ENCODE measurements around the gene CTTNBP2.

CTTNBP2 gene

DNA sequence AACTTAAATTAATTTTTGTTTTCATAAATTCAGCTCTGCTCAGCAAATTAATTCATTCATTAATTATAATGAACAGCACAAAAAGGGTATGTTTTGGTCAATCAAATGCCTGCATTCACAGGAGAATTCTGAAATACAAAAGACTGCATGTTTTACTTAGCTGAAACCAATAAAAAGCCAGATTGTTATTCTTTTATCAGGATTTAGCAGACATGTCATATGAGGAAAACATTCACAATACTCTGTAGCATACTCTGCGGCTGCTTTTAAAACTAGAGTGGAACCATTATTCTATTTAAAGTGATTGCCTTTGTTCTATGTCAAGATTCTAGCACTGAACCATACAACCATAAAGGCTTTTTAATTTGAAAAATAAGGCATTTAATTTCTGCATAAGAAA is 19.1 kb downstream of the CTTNBP2 start:
- Histone ChIP-seq H3K9me3 (ENCODE audit: control insufficient read depth, low read length) (no peaks in the 10 kb centered on the region), H3K4me1 (ENCODE audit: control insufficient read depth, insufficient read depth, low read length, poor library complexity, severe bottlenecking) (no peaks in the 10 kb centered on the region), H3K27ac (ENCODE audit: insufficient read depth, low read length, poor library complexity, severe bottlenecking) (no peak overlapping the region), H3K4me3 (ENCODE audit: insufficient read depth, low read depth, low read length, poor library complexity, severe bottlenecking) (no peak overlapping the region), H3K36me3 (ENCODE audit: control insufficient read depth, insufficient read depth, low read length) (no peaks in the 10 kb centered on the region), H3K27me3 (replicated peaks; ENCODE audit: control insufficient read depth, insufficient read depth, low read length, poor library complexity, severe bottlenecking) (no peaks in the 10 kb centered on the region)
- no peak for DNase-seq

GRCh38 chr7:117848941-117849340 is 24.3 kb downstream of the CTTNBP2 start:
- Histone ChIP-seq H3K36me3 (ENCODE audit: control insufficient read depth, insufficient read depth, low read length) (no peaks in the 10 kb centered on the region), H3K9me3 (ENCODE audit: control insufficient read depth, low read length) (no peaks in the 10 kb centered on the region), H3K27ac (ENCODE audit: insufficient read depth, low read length, poor library complexity, severe bottlenecking) (no peak overlapping the region), H3K4me3 (ENCODE audit: insufficient read depth, low read depth, low read length, poor library complexity, severe bottlenecking) (no peak overlapping the region), H3K27me3 (replicated peaks; ENCODE audit: control insufficient read depth, insufficient read depth, low read length, poor library complexity, severe bottlenecking) (no peaks in the 10 kb centered on the region), H3K4me1 (ENCODE audit: control insufficient read depth, insufficient read depth, low read length, poor library complexity, severe bottlenecking) (no peaks in the 10 kb centered on the region)
- DNase-seq: no peak

DNA sequence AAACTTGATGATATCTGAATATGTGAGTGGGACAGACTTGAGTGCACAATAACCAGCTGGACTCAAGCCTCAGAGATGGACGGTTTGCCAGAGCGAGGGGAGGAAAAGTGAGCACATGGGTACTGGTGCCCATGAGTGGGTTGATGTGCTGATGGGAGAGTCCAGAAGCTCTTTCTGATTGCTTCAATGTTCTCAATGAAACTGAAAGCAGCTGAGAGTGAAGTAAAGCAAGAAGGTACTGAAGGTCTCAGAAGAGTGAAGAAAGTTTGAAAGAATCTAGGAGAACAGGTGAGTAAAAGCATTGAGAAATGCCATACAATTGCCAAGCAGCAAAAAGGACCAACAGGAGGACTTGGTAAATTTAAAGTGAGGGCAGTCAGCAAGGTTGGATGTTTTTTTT is 28.6 kb downstream of the CTTNBP2 start:
- Histone ChIP-seq H3K9me3 (ENCODE audit: control insufficient read depth, low read length) (no peaks in the 10 kb centered on the region), H3K4me1 (ENCODE audit: control insufficient read depth, insufficient read depth, low read length, poor library complexity, severe bottlenecking) (no peaks in the 10 kb centered on the region), H3K27me3 (replicated peaks; ENCODE audit: control insufficient read depth, insufficient read depth, low read length, poor library complexity, severe bottlenecking) (no peaks in the 10 kb centered on the region), H3K27ac (ENCODE audit: insufficient read depth, low read length, poor library complexity, severe bottlenecking) (no peak overlapping the region), H3K36me3 (ENCODE audit: control insufficient read depth, insufficient read depth, low read length) (no peaks in the 10 kb centered on the region), H3K4me3 (ENCODE audit: insufficient read depth, low read depth, low read length, poor library complexity, severe bottlenecking) (no peak overlapping the region)
- DNase-seq: no peak

- H3K27ac ChIP-seq (ENCODE audit: insufficient read depth, low read length, poor library complexity, severe bottlenecking): no peak overlapping the region
- no peaks in the 10 kb centered on the region for H3K36me3 ChIP-seq (ENCODE audit: control insufficient read depth, insufficient read depth, low read length)
- no peak overlapping the region for H3K4me3 ChIP-seq (ENCODE audit: insufficient read depth, low read depth, low read length, poor library complexity, severe bottlenecking)
- no peaks in the 10 kb centered on the region for H3K9me3 ChIP-seq (ENCODE audit: control insufficient read depth, low read length)
- H3K4me1 ChIP-seq (ENCODE audit: control insufficient read depth, insufficient read depth, low read length, poor library complexity, severe bottlenecking): no peaks in the 10 kb centered on the region
- DNase-seq: no peak
- no peaks in the 10 kb centered on the region for H3K27me3 ChIP-seq (replicated peaks; ENCODE audit: control insufficient read depth, insufficient read depth, low read length, poor library complexity, severe bottlenecking)
These were observed 31.6 kb downstream of the CTTNBP2 start for GRCh38 chr7:117841611-117842010.

GRCh38 chr7:117841011-117841410 is 32.2 kb downstream of the CTTNBP2 start:
- no peak for DNase-seq
- Histone ChIP-seq H3K27me3 (replicated peaks; ENCODE audit: control insufficient read depth, insufficient read depth, low read length, poor library complexity, severe bottlenecking) (no peaks in the 10 kb centered on the region), H3K27ac (ENCODE audit: insufficient read depth, low read length, poor library complexity, severe bottlenecking) (no peak overlapping the region), H3K36me3 (ENCODE audit: control insufficient read depth, insufficient read depth, low read length) (no peaks in the 10 kb centered on the region), H3K4me3 (ENCODE audit: insufficient read depth, low read depth, low read length, poor library complexity, severe bottlenecking) (no peak overlapping the region), H3K4me1 (ENCODE audit: control insufficient read depth, insufficient read depth, low read length, poor library complexity, severe bottlenecking) (no peaks in the 10 kb centered on the region), H3K9me3 (ENCODE audit: control insufficient read depth, low read length) (no peaks in the 10 kb centered on the region)

DNA sequence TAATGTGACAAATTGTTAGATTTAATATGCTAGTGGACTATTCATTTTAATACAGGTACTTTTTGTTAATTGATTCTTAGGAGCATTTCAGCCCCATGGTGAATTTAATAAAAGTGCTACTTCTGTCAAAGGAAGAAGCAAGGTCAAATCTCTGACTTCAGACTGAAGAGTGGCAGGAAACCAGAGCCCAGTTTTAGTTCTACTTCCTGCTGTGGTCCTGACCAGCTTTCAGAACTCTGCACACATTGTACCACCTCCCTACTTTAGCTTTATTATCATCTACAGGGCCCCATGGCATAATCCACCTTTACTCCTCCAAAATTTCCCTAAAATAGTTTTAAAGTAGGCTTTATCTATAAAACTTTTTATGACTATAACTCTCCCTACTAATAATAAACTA is 33.7 kb downstream of the CTTNBP2 start:
- Histone ChIP-seq H3K9me3 (ENCODE audit: control insufficient read depth, low read length) (no peaks in the 10 kb centered on the region), H3K27ac (ENCODE audit: insufficient read depth, low read length, poor library complexity, severe bottlenecking) (no peak overlapping the region), H3K4me3 (ENCODE audit: insufficient read depth, low read depth, low read length, poor library complexity, severe bottlenecking) (no peak overlapping the region), H3K27me3 (replicated peaks; ENCODE audit: control insufficient read depth, insufficient read depth, low read length, poor library complexity, severe bottlenecking) (no peaks in the 10 kb centered on the region), H3K4me1 (ENCODE audit: control insufficient read depth, insufficient read depth, low read length, poor library complexity, severe bottlenecking) (no peaks in the 10 kb centered on the region), H3K36me3 (ENCODE audit: control insufficient read depth, insufficient read depth, low read length) (no peaks in the 10 kb centered on the region)
- no peak for DNase-seq

- Histone ChIP-seq H3K27me3 (replicated peaks; ENCODE audit: control insufficient read depth, insufficient read depth, low read length, poor library complexity, severe bottlenecking) (no peaks in the 10 kb centered on the region), H3K4me1 (ENCODE audit: control insufficient read depth, insufficient read depth, low read length, poor library complexity, severe bottlenecking) (no peaks in the 10 kb centered on the region), H3K9me3 (ENCODE audit: control insufficient read depth, low read length) (no peaks in the 10 kb centered on the region), H3K27ac (ENCODE audit: insufficient read depth, low read length, poor library complexity, severe bottlenecking) (no peak overlapping the region), H3K4me3 (ENCODE audit: insufficient read depth, low read depth, low read length, poor library complexity, severe bottlenecking) (no peak overlapping the region), H3K36me3 (ENCODE audit: control insufficient read depth, insufficient read depth, low read length) (no peaks in the 10 kb centered on the region)
- no peak for DNase-seq
These were observed 35.4 kb downstream of the CTTNBP2 start for GRCh38 chr7:117837841-117838240.

DNA sequence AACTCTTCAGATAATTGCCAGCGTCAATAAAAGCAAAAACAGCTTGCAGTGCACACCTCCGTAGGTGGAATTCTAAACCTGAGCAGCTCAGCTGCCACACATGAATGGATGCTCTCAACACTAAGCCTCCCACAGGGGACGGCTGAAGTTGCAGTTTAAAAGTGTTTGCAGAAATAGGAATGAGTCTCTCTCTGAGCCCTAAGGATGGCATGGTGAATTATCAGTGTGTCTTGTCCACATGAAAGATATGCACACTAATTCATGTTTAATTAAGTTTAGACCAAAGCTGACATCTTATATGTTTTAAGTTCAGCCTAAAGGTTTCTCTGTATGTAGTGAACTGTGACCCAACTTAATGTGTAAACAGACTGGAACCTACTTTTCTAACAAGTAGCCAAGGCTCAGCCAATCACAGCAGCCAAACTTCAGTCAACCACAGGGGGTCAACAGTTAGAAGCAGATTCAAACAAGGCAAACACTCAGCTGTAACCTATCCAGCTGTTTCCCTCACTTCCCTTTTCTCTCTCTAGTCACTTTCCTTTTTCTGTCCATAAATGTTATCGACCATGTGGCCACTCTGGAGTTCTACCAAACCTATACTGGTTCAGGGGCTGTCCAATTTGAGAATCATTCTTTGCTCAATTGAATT is 38.1 kb downstream of the CTTNBP2 start:
- Histone ChIP-seq H3K36me3 (ENCODE audit: control insufficient read depth, insufficient read depth, low read length) (no peaks in the 10 kb centered on the region), H3K9me3 (ENCODE audit: control insufficient read depth, low read length) (no peaks in the 10 kb centered on the region), H3K4me1 (ENCODE audit: control insufficient read depth, insufficient read depth, low read length, poor library complexity, severe bottlenecking) (no peaks in the 10 kb centered on the region), H3K27me3 (replicated peaks; ENCODE audit: control insufficient read depth, insufficient read depth, low read length, poor library complexity, severe bottlenecking) (no peaks in the 10 kb centered on the region), H3K4me3 (ENCODE audit: insufficient read depth, low read depth, low read length, poor library complexity, severe bottlenecking) (no peak overlapping the region), H3K27ac (ENCODE audit: insufficient read depth, low read length, poor library complexity, severe bottlenecking) (no peak overlapping the region)
- DNase-seq: no peak

- H3K27ac ChIP-seq (ENCODE audit: insufficient read depth, low read length, poor library complexity, severe bottlenecking): no peak overlapping the region
- no peak for DNase-seq
These were observed 42.8 kb downstream of the CTTNBP2 start for GRCh38 chr7:117830422-117830954.

GRCh38 chr7:117829450-117830117 is 43.7 kb downstream of the CTTNBP2 start:
- H3K27ac ChIP-seq (ENCODE audit: insufficient read depth, low read length, poor library complexity, severe bottlenecking): no peak overlapping the region
- no peak for DNase-seq
- H3K9me3 ChIP-seq (ENCODE audit: control insufficient read depth, low read length): no peaks in the 10 kb centered on the region
- H3K4me1 ChIP-seq (ENCODE audit: control insufficient read depth, insufficient read depth, low read length, poor library complexity, severe bottlenecking): no peaks in the 10 kb centered on the region
- H3K27me3 ChIP-seq (replicated peaks; ENCODE audit: control insufficient read depth, insufficient read depth, low read length, poor library complexity, severe bottlenecking): no peaks in the 10 kb centered on the region
- no peaks in the 10 kb centered on the region for H3K36me3 ChIP-seq (ENCODE audit: control insufficient read depth, insufficient read depth, low read length)
- H3K4me3 ChIP-seq (ENCODE audit: insufficient read depth, low read depth, low read length, poor library complexity, severe bottlenecking): no peak overlapping the region

More at GRCh38 chr7:117830422-117830954, 42.8 kb downstream of the CTTNBP2 start:
- Histone ChIP-seq H3K4me1 (ENCODE audit: control insufficient read depth, insufficient read depth, low read length, poor library complexity, severe bottlenecking) (no peaks in the 10 kb centered on the region), H3K9me3 (ENCODE audit: control insufficient read depth, low read length) (no peaks in the 10 kb centered on the region), H3K27me3 (replicated peaks; ENCODE audit: control insufficient read depth, insufficient read depth, low read length, poor library complexity, severe bottlenecking) (no peaks in the 10 kb centered on the region), H3K4me3 (ENCODE audit: insufficient read depth, low read depth, low read length, poor library complexity, severe bottlenecking) (no peak overlapping the region), H3K36me3 (ENCODE audit: control insufficient read depth, insufficient read depth, low read length) (no peaks in the 10 kb centered on the region)

Measured in effector memory CD4-positive, alpha-beta T cell (primary cell).